Activated naive CD4-positive, alpha-beta T cell treated with anti-CD3 and anti-CD28 coated beads, Interleukin-2, amount 50 U/mL, for 72 hours (primary cell): ENCODE results near the gene MMP11. TPM values are rescaled to one million over a fixed set of nuclear protein-coding genes. Genes with fewer than 3 reads are reported as not detected.

ENCODE experiments used
- ATAC-seq, 2 donors: fragments of 150-1000 bp; cut with Tn5 transposase; 2 replicates each; pipeline ENCODE4 v1.10.0; 2021; ENCODE audit warnings: mild to moderate bottlenecking in 2 of 2, moderate library complexity in 2 of 2
- DNase-seq, 2 donors: peaks; one replicate each; pipeline ENCODE4 v3.0.0; 2021 to 2022; ENCODE audit warnings: low spot score in 2 of 2
- H3K27ac Mint-ChIP-seq, 2 donors: one replicate each; pipeline ENCODE4 v1.8.0; 2022; ENCODE audit warnings: mild to moderate bottlenecking in 2 of 2, mixed read lengths in 2 of 2
- H3K36me3 Mint-ChIP-seq, 2 donors: one replicate each; pipeline ENCODE4 v1.8.0; 2022; ENCODE audit warnings: mixed read lengths in 2 of 2
- H3K9me3 Mint-ChIP-seq, 2 donors: one replicate each; pipeline ENCODE4 v1.8.0; 2022; ENCODE audit warnings: mixed read lengths in 2 of 2
- total RNA-seq, 2 donors: library from RNA; stranded (reverse); gene quantifications; one replicate each; pipeline ENCODE4 v1.2.3, GENCODE V29; 2022

Gene MMP11
- total RNA-seq, 2 donors from 2014 or later: 0.23 to 0.32 TPM

DNA sequence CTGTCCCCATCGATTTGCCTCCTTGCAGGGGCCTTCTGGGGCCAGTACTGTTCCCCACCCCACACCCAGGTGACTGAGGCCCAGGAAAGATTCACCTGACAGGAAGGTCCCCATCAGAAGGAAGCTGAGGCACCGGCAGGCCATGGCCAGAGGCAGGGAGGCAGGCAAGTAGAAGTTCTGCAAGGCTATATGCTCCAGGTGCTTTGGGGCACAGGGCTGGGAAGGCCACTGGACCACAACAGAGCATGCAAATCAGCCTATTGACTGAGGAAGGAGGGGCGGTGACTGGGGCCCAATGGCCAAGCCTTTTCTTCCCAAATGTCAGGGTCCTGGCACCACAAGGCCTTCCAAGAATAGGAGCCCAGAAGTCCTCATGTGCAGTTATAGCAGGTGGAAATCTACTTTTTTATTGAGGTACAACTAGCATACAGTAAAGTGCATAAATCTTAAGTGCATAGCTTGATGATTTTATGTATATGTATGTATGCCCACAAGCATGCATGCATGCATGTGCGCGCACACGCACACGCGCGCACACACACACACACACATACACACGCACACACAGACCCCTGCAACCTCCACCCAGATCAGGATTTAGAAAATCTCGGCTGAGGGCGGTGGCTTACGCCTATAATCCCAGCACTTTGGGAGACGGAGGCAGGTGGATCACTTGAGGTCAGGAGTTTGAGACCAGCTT is 18.3 kb upstream of the MMP11 start, which contains the start of gene VPREB3:
VPREB3 (minus strand) TSS at position 206 of the 700 bp plus-strand sequence; CDS start at position 144, 62 bp downstream.
- no peak within 1 kb of the TSS for H3K27ac Mint-ChIP-seq
- ATAC-seq: no peak
- no peaks in the 10 kb centered on the region for H3K36me3 Mint-ChIP-seq

DNA sequence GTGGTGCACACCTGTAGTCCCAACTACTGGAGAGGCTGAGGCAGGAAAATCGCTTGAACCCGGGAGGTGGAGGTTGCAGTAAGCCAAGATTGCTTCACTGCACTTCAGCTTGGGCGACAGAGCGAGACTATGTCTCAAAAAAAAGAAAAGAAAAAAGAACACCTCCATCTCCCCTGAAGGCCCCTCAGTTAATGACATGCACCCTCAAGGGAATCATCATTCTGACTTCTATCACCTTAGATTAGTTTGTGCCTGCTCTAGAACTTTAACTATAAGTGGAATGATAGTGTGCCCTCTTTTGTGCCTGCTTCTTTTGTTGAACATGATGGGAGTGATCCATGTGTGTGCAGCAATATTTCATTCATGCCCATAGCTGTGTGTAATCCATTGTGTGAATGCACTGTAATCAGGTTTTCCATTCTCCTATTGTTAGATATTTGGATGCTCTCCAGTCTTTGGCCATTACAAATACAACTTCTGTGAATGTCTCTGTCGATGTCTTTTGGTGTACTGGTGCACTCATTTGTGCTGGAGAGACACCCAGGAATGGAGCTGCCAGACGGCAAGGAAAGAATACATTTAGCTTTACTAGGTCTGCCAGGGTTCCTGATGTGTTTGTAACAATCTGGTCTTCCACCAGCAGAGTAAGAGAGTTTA is 17.5 kb upstream of the MMP11 start:
- Mint-ChIP-seq H3K36me3 (no peaks in the 10 kb centered on the region), H3K9me3 (no peaks in the 10 kb centered on the region), H3K27ac (no peak overlapping the region)
- DNase-seq (no peak), ATAC-seq (no peak)

More for the DNA sequence above, 18.3 kb upstream of the MMP11 start, which contains the start of gene VPREB3:
- DNase-seq: no peak
- no peaks in the 10 kb centered on the region for H3K9me3 Mint-ChIP-seq

- H3K27ac Mint-ChIP-seq: no peak overlapping the region
- no peak for ATAC-seq
- H3K36me3 Mint-ChIP-seq: no peaks in the 10 kb centered on the region
Measured at GRCh38 chr22:23755711-23756110, 16.9 kb upstream of the MMP11 start.

GRCh38 chr22:23756891-23757290 is 15.8 kb upstream of the MMP11 start:
- no peak for ATAC-seq
- H3K9me3 Mint-ChIP-seq: no peaks in the 10 kb centered on the region
- DNase-seq: no peak
- H3K27ac Mint-ChIP-seq: no peak overlapping the region
- H3K36me3 Mint-ChIP-seq: no peaks in the 10 kb centered on the region

More at GRCh38 chr22:23755711-23756110, 16.9 kb upstream of the MMP11 start:
- DNase-seq: no peak
- no peaks in the 10 kb centered on the region for H3K9me3 Mint-ChIP-seq

DNA sequence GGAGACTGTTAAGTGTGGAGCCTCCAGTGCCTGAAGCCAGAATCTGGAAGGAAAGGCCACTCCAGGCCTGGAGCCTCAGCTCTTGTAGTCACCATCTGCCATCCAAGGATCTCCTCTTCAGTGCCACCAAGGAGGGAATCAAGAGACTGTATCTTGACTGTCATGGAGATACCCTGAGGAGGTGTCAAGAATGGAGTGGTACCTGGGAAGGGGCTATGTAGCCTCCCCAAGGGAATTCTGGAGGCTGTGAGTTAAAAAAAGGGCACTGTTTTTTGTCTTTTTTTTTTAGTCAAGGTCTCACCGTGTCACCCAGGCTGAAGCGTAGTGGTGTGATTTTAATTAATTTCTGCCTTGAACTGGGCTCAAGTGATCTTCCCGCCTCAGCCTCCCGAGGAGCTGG is 13.1 kb upstream of the MMP11 start:
- Mint-ChIP-seq H3K27ac (no peak overlapping the region), H3K36me3 (no peaks in the 10 kb centered on the region), H3K9me3 (no peaks in the 10 kb centered on the region)
- ATAC-seq: no peak
- DNase-seq: no peak

DNA sequence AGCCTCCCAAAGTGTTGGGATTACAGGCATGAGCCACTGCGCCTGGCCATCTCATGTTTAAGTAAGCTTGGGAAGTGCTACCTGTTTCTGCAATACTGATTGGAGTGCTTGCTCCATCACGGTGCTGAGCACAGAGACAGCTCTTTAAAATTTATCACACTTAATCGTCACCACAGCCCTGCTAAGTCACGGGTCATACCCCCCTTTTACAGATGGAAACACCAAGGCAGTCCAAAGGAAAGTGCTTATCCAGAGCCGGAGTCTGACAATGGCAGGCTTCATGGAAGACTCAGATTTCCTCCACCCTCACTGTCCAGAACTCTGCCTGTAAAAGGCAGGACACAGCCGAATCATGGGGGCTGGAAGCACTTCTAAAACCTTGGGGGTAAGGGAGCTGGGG is 12.6 kb upstream of the MMP11 start:
- Mint-ChIP-seq H3K36me3 (no peaks in the 10 kb centered on the region), H3K9me3 (no peaks in the 10 kb centered on the region), H3K27ac (peak overlapping the region in 1 of 2 donors; percentile 24)
- ATAC-seq (no peak), DNase-seq (no peak)

- ATAC-seq: no peak
- H3K9me3 Mint-ChIP-seq: no peaks in the 10 kb centered on the region
- H3K27ac Mint-ChIP-seq: peak within 1 kb of the TSS; percentile 44 to 65
- no peak for DNase-seq
- H3K36me3 Mint-ChIP-seq: no peaks in the 10 kb centered on the region
Measured at GRCh38 chr22:23762842-23763578, 9.6 kb upstream of the MMP11 start, which contains the start of gene C22orf15. Gene C22orf15 (plus strand): TSS chr22:23762990. CDS start chr22:23763307, 317 bp downstream.

DNA sequence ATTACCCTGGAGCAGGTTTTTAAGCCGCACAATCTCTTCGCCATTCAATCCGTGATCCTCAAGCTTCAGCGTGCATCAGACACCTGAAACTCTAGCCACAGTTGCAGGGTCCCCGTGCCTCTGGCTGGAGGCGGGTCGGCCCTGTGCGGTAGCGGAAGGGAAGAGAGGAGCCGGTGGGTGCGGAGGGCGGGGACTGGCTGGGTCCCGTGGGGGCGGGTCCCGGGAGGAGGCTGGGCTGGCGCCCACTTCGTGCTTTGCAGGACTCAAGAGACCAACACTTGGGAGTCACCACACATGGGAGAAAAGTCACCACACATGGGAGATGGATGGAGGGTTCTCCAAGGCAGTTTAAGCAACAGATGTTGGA is 9.1 kb upstream of the MMP11 start:
- DNase-seq (peak in 1 of 2 donors; percentile 66), ATAC-seq (peak; percentile 12 to 44)
- peak overlapping the region in 1 of 2 donors; percentile 65 for H3K27ac Mint-ChIP-seq
- H3K9me3 Mint-ChIP-seq: no peaks in the 10 kb centered on the region
- no peaks in the 10 kb centered on the region for H3K36me3 Mint-ChIP-seq

- Mint-ChIP-seq H3K27ac (peak overlapping the region in 1 of 2 donors; percentile 65), H3K9me3 (no peaks in the 10 kb centered on the region), H3K36me3 (no peaks in the 10 kb centered on the region)
- ATAC-seq (no peak), DNase-seq (no peak)
Measured at GRCh38 chr22:23763954-23764353, 8.7 kb upstream of the MMP11 start.

DNA sequence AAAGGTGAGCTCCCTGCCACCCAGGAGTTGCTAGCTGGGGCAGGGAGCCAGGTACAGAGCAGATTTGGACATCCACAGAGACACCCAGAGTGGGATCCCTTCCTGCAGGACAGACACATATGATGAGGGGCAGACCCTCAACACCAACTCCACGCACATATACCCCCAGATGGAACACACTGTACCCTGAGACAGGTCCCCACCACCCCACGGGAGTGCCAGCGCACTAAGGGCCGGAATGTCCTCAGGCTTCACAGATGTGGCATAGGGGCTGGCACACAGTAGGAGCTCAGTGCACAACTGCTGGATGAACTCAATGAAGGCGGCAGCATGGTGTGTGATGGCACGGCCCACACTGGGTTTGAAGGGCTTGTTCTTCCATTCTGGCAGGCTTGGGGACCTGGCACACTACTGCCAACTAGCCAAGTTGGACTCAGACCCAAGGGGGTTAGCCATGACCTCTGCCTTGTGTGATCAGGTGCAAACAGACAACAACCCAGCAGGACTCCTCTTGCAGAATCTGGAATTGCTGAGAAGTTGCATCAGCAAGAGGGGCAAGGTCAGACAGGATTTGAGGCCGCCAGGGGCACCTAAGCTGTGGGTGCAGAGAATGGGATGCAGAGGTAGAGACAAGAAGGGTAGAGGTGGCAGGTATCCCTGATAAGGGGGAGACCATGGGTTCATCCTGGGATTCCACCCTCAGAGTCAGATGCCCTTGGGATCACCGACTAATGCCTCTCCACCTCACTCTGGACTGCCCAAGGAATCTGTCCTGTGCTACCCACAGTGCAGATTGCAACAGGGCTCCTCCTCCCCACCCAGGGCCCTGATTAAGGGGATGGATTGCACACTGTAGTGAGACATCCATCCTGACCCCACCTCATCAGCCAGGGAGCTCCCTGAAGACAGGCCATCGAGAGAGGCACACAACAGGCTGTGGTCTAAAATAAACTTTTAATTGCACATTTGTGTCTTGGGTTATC is 7.5 kb upstream of the MMP11 start:
- no peak for ATAC-seq
- Mint-ChIP-seq H3K9me3 (no peaks in the 10 kb centered on the region), H3K36me3 (no peaks in the 10 kb centered on the region), H3K27ac (no peak overlapping the region)
- DNase-seq: no peak

DNA sequence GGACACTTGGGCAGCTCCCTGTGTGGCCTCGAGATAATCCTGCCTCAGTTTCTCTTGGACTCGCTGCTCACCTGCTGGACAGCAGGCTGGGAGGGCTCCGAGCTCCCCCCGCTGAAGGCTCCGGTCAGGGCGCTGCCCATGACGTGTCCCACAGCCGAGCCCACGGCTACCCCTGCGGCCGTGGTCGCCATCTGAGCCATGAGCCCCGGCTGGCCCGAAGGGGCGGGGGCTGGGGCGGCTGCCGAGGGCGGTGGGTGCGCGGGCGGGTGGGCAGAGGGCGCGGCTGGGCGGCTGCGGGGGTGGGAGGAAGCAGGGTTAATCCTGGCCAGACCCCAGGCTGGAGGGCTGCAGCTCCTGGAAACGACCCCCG is 5.4 kb upstream of the MMP11 start:
- peak overlapping the region in 1 of 2 donors; percentile 83 for H3K27ac Mint-ChIP-seq
- ATAC-seq (peak; percentile 3 to 8), DNase-seq (no peak)
- no peaks in the 10 kb centered on the region for H3K9me3 Mint-ChIP-seq
- H3K36me3 Mint-ChIP-seq: no peaks in the 10 kb centered on the region

GRCh38 chr22:23767673-23768548 is 4.7 kb upstream of the MMP11 start, which contains the start of gene CHCHD10:
Gene CHCHD10 (minus strand): TSS chr22:23767972. CDS start chr22:23767874, 98 bp downstream.
- ATAC-seq: peak; percentile 73 to 78
- no peaks in the 10 kb centered on the region for H3K36me3 Mint-ChIP-seq
- H3K9me3 Mint-ChIP-seq: no peaks in the 10 kb centered on the region
- DNase-seq: peak; percentile 81 to 84
- peak within 1 kb of the TSS; percentile 72 to 83 for H3K27ac Mint-ChIP-seq

GRCh38 chr22:23769321-23769965 is 3.2 kb upstream of the MMP11 start:
- ATAC-seq: no peak
- Mint-ChIP-seq H3K9me3 (no peaks in the 10 kb centered on the region), H3K36me3 (no peaks in the 10 kb centered on the region), H3K27ac (no peak overlapping the region)
- no peak for DNase-seq

DNA sequence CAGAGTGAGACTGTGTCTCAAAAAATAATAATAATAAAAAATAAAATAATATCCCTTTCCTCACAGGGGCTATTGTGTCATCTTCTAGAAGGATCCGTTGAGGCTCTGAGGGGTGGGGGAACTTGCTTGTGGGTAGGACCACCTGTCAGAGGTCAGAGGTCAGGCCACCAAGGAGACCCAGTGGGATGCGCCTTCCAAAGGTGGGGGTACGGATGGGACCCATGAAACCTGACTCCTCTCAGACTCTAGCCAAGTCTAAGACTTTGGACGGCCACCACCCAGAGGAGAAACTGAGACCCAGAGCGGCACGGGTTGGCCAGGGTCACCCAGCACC is 367 bp upstream of the MMP11 start:
- no peak for DNase-seq
- Mint-ChIP-seq H3K36me3 (no peaks in the 10 kb centered on the region), H3K27ac (no peak overlapping the region), H3K9me3 (no peaks in the 10 kb centered on the region)
- ATAC-seq: no peak

DNA sequence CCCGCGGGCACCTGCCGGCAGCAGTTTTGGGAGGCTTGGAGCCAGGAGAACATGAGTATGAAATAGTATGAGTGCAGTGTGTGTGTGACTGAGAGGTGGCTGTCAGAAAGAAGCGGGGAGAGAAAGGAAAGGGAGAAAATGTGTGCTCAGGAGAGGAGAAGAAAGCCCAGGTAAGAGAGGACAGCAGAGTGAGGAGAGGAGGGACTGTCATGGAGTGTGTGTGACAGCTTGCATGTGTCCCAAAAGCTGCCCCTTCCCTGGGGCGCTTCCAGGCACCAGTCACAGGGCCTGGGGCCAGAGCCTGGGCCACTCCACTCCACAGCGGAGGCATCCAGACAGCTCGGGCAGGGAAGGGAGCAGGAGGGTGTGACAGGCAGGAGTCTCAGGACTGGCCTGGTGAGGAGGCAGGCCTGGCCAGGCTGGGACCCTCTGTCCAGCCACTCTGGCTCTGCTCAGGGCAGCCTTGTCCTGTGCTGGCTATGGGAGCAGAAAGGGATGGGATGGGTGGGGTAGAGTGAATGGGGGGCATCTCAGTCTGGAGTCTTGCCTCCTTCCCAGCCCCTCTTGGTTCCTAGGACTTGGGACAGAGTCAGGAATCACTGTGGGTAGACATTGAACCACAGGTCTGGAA is 949 bp downstream of the MMP11 start:
- Mint-ChIP-seq H3K36me3 (no peaks in the 10 kb centered on the region), H3K9me3 (no peaks in the 10 kb centered on the region), H3K27ac (no peak overlapping the region)
- ATAC-seq (no peak), DNase-seq (no peak)
